ENCODE measurements around the gene AGRN. TPM values are rescaled to one million over a fixed set of nuclear protein-coding genes. Genes with fewer than 3 reads are reported as not detected.
"Not testable (repeated sequence)": the region's sequence is repeated elsewhere in the genome, so short reads cannot be mapped to it uniquely, and the experiment has no call there.

The AGRN gene
- total RNA-seq, 4 donors from 2014 or later, result 10.9 to 35.7 (median 20.6) TPM

DNA sequence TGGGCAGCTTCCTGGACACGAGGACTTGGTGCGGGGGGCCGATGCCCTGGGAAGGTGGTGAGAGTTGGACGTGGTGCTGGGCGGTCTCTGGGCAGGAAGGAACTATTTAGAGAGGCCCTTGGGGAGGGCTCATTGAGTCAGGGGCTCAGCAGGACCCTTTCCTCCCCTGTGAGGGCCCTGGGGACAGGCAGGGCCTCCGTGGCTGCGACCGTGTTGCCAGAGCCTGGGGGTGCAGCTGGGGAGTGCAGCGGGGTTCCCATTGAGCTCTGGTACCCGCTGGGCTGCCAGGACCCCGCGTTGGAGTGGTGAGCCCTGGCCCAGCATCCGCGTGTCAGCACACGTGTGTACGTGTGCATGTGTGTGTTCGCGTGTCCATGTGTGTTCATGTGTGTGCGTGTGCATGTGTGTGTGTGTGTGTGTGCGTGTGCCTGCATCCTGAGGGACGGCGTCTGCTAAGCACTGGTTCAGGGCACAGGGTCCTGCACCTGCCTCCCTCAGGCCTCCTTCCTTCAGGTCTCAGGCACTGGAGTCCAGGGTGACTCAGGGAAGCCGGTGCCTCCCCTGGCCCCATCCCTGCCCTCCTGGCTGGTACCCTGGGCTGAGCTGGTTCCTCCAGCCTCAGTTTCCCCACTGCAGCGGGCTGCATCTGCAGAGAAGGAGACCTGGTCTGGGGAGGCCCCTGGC is 43.5 kb downstream of the AGRN start:
- DNase-seq (ENCODE audit: low spot score in 2 of 2), result no peak
- TF ChIP-seq POLR2A (IDR thresholded peaks at IDR 0.05) (no peak), EP300 (IDR thresholded peaks at IDR 0.05) (no peak)
- TF ChIP-seq, protein P1, sequence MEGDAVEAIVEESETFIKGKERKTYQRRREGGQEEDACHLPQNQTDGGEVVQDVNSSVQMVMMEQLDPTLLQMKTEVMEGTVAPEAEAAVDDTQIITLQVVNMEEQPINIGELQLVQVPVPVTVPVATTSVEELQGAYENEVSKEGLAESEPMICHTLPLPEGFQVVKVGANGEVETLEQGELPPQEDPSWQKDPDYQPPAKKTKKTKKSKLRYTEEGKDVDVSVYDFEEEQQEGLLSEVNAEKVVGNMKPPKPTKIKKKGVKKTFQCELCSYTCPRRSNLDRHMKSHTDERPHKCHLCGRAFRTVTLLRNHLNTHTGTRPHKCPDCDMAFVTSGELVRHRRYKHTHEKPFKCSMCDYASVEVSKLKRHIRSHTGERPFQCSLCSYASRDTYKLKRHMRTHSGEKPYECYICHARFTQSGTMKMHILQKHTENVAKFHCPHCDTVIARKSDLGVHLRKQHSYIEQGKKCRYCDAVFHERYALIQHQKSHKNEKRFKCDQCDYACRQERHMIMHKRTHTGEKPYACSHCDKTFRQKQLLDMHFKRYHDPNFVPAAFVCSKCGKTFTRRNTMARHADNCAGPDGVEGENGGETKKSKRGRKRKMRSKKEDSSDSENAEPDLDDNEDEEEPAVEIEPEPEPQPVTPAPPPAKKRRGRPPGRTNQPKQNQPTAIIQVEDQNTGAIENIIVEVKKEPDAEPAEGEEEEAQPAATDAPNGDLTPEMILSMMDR (IDR thresholded peaks at IDR 0.05), result no peak
- H3K27me3 ChIP-seq, result peaks cover 0 to 78% of the 10 kb centered on the region in 2 donors

GRCh38 chr1:1063945-1064831 is 44.3 kb downstream of the AGRN start:
- 9 to 25% methylated on average over 14 to 37 of the region's 50 CpGs for WGBS, 2 donors
- Histone ChIP-seq H3K9me3 (no peaks in the 10 kb centered on the region), H3K27me3 (peaks cover 0 to 78% of the 10 kb centered on the region in 2 donors), H3K4me3 (no peak overlapping the region), H3K36me3 (no peaks in the 10 kb centered on the region), H3K27ac (no peak overlapping the region), H3K4me1 (peaks cover 0 to 53% (median 17%) of the 10 kb centered on the region in 4 donors)
- no peak for TF ChIP-seq POLR2A (IDR thresholded peaks at IDR 0.05)
- TF ChIP-seq, protein P1 (IDR thresholded peaks at IDR 0.05), result peak; percentile 76 to 92 (median 89)
- DNase-seq (ENCODE audit: low spot score in 2 of 2), result peak in 1 of 2 donors; percentile 27

More for the DNA sequence above, 43.5 kb downstream of the AGRN start:
- H3K9me3 ChIP-seq, result no peaks in the 10 kb centered on the region
- H3K36me3 ChIP-seq, result no peaks in the 10 kb centered on the region
- no peak overlapping the region for H3K27ac ChIP-seq
- peaks cover 0 to 53% (median 17%) of the 10 kb centered on the region in 4 donors for H3K4me1 ChIP-seq
- WGBS, 2 donors, result 60 to 73% methylated on average over 13 to 14 of the region's 24 CpGs
- H3K4me3 ChIP-seq, result no peak overlapping the region

GRCh38 chr1:1065265-1065939 is 45.5 kb downstream of the AGRN start:
- DNase-seq (ENCODE audit: low spot score in 2 of 2), result no peak
- no peaks in the 10 kb centered on the region for H3K36me3 ChIP-seq
- WGBS, 2 donors, result 63 to 70% methylated on average over 19 of the region's 20 CpGs
- TF ChIP-seq EP300 (IDR thresholded peaks at IDR 0.05) (no peak), POLR2A (IDR thresholded peaks at IDR 0.05) (no peak)
- TF ChIP-seq, protein P1 (IDR thresholded peaks at IDR 0.05), result no peak
- no peaks in the 10 kb centered on the region for H3K9me3 ChIP-seq
- H3K4me3 ChIP-seq, result no peak overlapping the region
- no peak overlapping the region for H3K27ac ChIP-seq
- H3K4me1 ChIP-seq, result peaks cover 0 to 47% (median 20%) of the 10 kb centered on the region in 4 donors
- H3K27me3 ChIP-seq, result peaks cover 0 to 79% of the 10 kb centered on the region in 2 donors

DNA sequence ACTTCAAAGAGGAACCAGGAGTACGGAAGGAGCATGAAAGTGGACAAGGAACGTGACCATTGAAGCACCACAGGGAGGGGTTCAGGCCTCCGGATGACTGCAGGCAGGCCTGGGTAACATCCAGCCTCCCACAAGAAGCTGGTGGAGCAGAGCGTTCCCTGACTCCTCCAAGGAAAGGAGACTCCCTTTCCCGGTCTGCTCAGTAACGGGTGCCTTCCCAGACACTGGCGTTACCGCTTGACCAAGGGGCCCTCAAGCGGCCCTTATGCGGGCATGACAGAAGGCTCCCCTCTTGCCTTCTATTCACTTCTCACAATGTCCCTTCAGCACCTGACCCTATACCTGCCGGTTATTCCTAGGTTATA is 46.0 kb downstream of the AGRN start:
- Histone ChIP-seq H3K27me3 (peaks cover 0 to 79% of the 10 kb centered on the region in 2 donors), H3K4me1 (peaks cover 0 to 43% (median 20%) of the 10 kb centered on the region in 4 donors)
- not testable (repeated sequence) for H3K36me3 ChIP-seq; H3K9me3 ChIP-seq; H3K4me3 ChIP-seq; H3K27ac ChIP-seq; DNase-seq (ENCODE audit: low spot score in 2 of 2)
- WGBS, 2 donors, result 67 to 72% methylated on average over 11 of the region's 11 CpGs

- TF ChIP-seq, protein P1 (IDR thresholded peaks at IDR 0.05), result no peak
- no peak for TF ChIP-seq POLR2A (IDR thresholded peaks at IDR 0.05)
- TF ChIP-seq EP300 (IDR thresholded peaks at IDR 0.05), result no peak
- Histone ChIP-seq H3K36me3 (no peaks in the 10 kb centered on the region), H3K4me1 (peaks cover 0 to 41% (median 20%) of the 10 kb centered on the region in 4 donors), H3K9me3 (no peaks in the 10 kb centered on the region), H3K27ac (no peak overlapping the region), H3K27me3 (peaks cover 0 to 79% of the 10 kb centered on the region in 2 donors), H3K4me3 (no peak overlapping the region)
- DNase-seq (ENCODE audit: low spot score in 2 of 2), result no peak
- 61 to 81% methylated on average over 22 to 27 of the region's 27 CpGs for WGBS, 2 donors
These were observed 46.7 kb downstream of the AGRN start for GRCh38 chr1:1066403-1067283.
